Right lung (tissue), 10 donors: ENCODE data around the gene LANCL1. TPM values are rescaled to one million over a fixed set of nuclear protein-coding genes. Genes with fewer than 3 reads are reported as not detected.

ENCODE experiments used
- DNase-seq, 2 donors: peaks; one replicate each; pipeline ENCODE4 v3.0.0-alpha.2; 2013
- long read RNA-seq, 8 donors: transcript quantifications; one replicate each; lab custom pipeline, GENCODE V29; 2026
- polyA plus RNA-seq, 5 donors: library from polyadenylated mRNA; unstranded; fragments of 120-200 nt; gene quantifications; one replicate each; pipeline versions ENCODE4 v1.2.1 to v1.2.3, GENCODE V29; 2013; ENCODE audit warnings: inconsistent platforms in 1 of 5, low replicate concordance in 1 of 5; ENCODE audit not compliant: insufficient read length in 5 of 5, insufficient read depth in 1 of 5

The LANCL1 gene, protein sequence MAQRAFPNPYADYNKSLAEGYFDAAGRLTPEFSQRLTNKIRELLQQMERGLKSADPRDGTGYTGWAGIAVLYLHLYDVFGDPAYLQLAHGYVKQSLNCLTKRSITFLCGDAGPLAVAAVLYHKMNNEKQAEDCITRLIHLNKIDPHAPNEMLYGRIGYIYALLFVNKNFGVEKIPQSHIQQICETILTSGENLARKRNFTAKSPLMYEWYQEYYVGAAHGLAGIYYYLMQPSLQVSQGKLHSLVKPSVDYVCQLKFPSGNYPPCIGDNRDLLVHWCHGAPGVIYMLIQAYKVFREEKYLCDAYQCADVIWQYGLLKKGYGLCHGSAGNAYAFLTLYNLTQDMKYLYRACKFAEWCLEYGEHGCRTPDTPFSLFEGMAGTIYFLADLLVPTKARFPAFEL
- 10 to 100 TPM; 54.3 to 89.0 (median 76.3) TPM for polyA plus RNA-seq
- long read RNA-seq, donor 1, full-length matches to known transcripts = 18 of 18 reads
- long read RNA-seq, donor 1, partial matches to known transcripts = 0 of 18 reads
- long read RNA-seq, donor 1, other reads (novel, unspliced or antisense) = 0 of 18 reads
- long read RNA-seq, donor 2, full-length matches to known transcripts = 4 of 4 reads
- long read RNA-seq, donor 2, partial matches to known transcripts = 0 of 4 reads
- long read RNA-seq, donor 2, other reads (novel, unspliced or antisense) = 0 of 4 reads
- long read RNA-seq, donor 3, full-length matches to known transcripts = 6 of 6 reads
- long read RNA-seq, donor 3, partial matches to known transcripts = 0 of 6 reads
- long read RNA-seq, donor 3, other reads (novel, unspliced or antisense) = 0 of 6 reads
- long read RNA-seq, donor 4, full-length matches to known transcripts = 6 of 6 reads
- long read RNA-seq, donor 4, partial matches to known transcripts = 0 of 6 reads
- long read RNA-seq, donor 4, other reads (novel, unspliced or antisense) = 0 of 6 reads
- long read RNA-seq, donor 5, full-length matches to known transcripts = 14 of 14 reads
- long read RNA-seq, donor 5, partial matches to known transcripts = 0 of 14 reads
- long read RNA-seq, donor 5, other reads (novel, unspliced or antisense) = 0 of 14 reads
- long read RNA-seq, donor 6, full-length matches to known transcripts = 13 of 13 reads
- long read RNA-seq, donor 6, partial matches to known transcripts = 0 of 13 reads
- long read RNA-seq, donor 6, other reads (novel, unspliced or antisense) = 0 of 13 reads
- long read RNA-seq, donor 7, full-length matches to known transcripts = 12 of 12 reads
- long read RNA-seq, donor 7, partial matches to known transcripts = 0 of 12 reads
- long read RNA-seq, donor 7, other reads (novel, unspliced or antisense) = 0 of 12 reads
- long read RNA-seq, donor 8, full-length matches to known transcripts = 6 of 6 reads
- long read RNA-seq, donor 8, partial matches to known transcripts = 0 of 6 reads
- long read RNA-seq, donor 8, other reads (novel, unspliced or antisense) = 0 of 6 reads

DNA sequence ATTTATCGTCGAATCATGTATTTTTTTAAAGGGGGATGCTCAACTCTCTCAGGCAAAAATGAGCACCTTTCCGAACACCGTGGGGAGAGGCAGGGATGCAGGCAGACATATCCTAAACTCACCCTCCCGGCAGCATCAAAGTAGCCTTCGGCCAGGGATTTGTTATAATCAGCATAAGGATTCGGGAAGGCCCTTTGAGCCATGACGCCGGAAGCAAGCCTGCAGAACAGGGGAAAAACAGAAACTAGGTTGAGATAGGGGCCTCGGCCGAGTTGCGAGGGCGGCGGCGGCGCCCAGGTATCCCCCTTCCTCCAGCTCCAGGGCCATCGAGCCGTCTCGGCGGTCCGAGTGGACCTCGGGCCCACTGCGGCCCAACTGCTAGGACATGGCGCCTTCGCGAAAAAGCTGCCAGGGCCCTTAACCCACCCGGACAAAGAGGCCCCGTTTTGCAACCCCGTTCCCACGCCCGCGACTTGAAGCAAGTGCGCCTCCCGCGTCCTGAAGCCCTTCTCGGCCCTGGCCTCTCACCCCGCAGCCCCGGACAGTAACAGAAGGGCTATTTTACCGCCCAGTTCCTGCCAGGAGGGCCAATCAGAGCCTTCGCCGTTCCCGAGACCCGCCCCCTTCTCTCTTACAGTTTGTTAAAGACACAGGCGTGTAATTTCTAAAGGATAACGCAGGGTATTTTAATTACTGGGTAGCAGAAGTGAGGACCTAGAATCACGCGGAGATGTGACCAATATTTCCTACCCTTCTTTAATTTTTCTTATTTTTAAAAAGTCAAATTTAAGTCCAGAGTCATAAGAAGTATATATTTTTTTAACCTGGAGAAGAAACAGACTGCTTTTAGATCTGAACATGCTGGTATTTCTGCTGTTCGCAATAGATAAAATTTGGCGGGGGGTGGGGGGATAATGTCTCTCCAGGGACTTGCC lies at the start of gene LANCL1:
LANCL1 (minus strand) TSS at position 566 of the 935 bp plus-strand sequence; CDS start at position 203, 363 bp downstream.
- peak; percentile 84 to 85 for DNase-seq

DNA sequence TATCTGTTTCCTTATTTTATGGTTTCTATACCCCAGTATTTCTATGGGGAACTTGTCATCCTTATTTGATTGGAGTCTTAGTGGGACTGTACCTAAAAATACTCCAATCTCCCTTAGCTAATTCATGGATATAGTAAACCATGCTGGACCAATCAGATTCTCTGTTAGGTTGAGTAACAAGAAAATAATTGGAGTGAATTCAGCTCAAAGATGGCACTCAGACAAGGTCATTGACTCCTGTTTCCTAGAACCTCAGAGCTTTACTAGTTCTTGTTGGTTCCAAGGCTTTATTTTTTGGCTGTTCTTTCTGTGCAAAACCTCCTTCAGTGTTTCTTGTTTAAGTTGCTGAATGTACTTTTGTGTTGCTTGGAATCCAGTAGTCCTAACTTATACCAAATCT lies 48.0 kb upstream of the LANCL1 start:
- no peak for DNase-seq

DNA sequence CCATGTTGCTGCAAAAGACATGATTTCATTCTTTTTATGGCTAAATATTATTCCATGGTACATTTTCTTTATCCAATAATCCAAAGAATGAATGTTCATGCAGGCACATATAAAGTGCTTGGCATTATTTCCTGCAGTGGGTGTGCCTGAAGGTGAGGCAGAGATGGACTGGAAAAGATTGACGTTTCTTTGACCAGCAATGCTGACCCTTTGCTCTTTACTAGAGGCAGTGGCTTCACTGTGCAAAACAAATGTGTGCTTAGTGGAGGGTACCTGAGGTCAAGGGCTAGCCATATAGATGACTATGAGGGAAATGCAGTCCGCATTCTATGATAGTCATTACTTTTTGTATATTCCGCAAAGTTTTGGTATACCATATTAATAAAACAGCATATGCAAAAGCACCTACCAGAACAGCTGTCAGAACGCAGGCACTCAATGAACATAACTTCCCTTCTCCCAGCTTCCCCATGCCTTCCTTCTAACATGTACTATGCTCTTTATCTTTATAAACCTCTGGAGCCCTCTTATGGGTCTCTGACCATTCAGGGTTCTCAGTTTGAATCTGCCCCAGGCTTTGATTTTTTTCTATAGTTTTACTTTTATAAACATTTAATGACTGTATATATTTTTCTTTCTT lies 47.2 kb upstream of the LANCL1 start:
- no peak for DNase-seq

DNA sequence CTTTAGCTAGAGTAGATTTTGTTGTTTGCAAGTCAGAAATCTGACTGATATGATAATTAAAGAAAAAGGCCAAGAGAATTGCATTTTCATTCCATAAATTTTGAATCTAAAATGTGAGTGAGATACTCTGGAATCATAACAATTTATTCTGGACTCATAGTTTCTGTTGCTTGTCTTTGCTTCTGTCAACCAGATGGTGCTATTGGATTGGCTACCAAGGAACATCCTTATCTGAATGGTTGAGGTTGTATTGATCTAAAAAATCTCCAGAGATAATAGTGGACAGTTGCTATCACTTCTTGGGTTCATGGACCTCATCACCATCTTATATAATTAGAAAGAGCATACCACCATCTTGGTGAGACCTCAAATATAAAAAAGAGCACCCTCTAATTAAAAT lies 45.8 kb upstream of the LANCL1 start:
- DNase-seq = no peak

DNA sequence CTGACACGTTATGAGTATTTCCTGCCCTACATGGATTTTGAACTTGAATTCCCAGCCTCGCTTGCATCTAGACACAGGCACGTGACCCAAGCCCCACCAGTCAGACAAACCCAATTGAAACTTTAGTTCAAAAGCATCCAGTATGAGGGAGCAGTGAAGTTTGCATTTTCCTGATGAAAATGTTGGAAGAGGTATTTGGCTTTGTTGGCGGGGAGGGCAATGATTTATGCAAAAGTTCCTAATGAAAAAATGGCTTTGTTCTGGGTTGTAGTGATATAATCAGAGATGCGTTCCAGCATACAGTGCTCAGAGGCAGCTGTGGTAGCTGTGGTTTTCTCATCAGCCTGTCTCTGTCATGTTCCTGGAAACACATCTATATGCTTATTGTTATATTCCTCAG lies 43.0 kb upstream of the LANCL1 start:
- no peak for DNase-seq

DNA sequence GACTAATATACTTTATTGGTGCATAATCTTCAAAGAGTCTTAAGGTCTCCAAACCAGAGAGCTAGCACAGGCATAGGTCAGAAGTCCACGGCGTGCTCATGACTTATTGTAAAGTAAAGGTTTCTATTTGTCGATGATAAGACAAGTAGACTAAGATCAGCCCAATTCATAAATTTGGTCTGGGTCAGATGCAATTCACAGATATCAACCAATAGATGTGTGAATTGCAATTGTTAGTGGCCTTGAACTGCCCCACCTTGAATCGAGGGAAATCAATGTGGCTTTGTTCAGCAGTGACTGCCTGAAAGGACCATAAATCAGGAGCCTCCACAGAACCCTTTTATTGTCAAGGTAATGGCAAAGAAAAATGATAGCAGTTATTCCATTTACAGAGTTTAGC lies 40.7 kb upstream of the LANCL1 start:
- DNase-seq = no peak

DNA sequence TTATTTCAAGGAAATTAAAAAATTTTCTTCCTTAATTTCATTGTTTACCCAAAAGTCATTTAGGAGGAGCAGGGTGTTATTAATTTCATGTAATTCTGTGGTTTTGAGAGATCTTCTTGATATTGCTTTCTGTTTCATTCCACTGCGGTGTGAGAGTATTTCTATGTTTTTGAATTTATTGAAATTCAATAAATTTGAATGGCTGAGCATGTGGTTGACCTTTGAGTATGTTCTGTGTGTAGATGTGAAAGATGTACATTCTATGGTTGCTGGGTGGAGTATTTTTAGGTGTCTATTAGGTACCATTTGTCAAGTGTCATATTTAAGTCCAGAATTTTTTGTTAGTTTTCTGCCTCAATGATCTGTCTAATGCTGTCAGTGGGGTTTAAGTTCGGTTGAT lies 39.4 kb upstream of the LANCL1 start:
- no peak for DNase-seq

DNA sequence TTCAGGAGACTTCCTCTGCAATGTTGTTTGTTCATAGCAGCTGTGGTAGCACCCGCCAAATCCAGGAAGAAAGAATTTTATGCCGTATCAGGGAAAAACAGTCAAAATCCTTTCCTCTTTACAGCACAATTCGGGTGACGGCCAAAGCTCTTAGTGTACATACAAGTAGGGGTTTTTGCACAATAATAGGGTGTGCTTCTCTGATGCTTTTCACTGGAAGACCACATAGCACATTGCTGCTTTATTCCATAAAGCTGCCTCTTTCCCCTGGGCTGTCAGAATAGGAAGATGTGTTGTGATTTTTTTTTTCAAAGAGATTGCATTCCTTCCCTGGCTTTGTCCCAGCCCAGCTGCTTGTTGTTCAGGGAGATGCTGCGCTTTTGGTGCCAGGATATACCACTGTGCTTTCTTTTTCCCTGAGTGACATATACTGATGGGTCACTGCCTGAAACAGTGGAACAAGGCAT lies 27.2 kb upstream of the LANCL1 start:
- peak; percentile 2 to 9 for DNase-seq

DNA sequence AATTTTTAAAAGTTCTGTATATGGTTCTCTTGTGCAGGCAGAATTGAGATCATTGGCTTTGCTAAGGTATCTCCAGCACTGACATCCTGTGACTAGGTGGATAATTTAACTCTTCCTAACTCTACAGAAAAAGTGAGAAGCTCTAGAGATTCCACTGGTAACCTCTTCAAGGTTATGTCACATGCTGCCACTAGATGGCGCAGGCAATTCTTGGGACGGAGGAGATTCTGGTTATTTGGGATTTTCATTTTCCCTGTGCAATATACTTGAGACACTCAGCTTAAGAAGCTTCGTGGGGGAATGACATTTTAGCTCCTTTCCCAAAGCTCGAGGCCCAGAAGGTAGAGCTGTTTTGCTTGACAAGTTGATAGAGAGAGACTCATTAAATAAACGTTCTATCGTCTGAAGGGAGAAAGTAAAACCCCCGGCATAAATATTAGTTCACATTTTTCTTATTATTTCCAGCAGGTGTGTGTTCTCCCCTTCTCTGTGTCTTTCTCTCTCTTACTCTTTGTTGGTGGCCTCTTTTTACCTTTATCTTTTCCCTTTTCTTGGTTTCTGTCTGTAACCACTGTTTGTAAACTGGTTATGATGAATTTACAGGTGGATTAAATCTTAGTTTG lies 26.6 kb upstream of the LANCL1 start:
- DNase-seq = peak; percentile 14 to 34

DNA sequence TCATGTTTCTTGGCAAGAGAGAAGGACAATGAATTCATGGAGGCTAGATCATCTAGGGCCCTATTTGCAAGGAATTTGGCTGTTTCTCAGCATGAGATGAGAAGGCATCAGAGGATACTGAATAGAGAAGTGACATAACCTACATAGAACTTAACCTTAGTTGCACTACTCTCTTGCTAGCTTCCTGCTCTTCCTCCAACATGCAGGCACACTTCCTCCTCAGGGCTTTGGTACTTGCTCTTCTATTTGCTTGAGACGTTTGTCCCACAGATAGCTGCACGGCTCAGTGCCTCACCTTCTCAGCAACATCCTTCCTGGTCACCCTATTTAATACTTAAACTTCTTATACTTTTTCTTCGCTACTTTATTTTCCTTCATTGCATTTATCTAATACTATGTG lies 20.0 kb upstream of the LANCL1 start:
- DNase-seq = no peak

DNA sequence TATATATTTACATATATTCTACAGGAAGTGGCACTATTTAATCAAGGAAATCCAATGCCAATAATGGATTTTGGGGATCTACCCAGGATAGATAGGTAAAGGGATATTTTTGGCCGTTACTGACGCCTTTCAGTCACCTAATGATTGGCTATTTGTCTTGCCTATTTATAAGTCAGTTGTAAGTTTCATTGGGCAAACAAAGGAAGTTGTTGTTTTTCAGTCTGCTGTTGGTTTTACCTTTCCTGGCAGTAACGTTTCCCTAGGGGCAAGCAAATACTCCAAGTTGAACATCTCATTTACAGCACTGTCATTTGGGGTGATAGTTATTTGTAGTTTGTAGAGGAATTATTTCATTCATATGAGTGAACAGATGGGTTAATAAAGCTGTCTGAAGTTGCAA lies 17.0 kb upstream of the LANCL1 start:
- DNase-seq = no peak

DNA sequence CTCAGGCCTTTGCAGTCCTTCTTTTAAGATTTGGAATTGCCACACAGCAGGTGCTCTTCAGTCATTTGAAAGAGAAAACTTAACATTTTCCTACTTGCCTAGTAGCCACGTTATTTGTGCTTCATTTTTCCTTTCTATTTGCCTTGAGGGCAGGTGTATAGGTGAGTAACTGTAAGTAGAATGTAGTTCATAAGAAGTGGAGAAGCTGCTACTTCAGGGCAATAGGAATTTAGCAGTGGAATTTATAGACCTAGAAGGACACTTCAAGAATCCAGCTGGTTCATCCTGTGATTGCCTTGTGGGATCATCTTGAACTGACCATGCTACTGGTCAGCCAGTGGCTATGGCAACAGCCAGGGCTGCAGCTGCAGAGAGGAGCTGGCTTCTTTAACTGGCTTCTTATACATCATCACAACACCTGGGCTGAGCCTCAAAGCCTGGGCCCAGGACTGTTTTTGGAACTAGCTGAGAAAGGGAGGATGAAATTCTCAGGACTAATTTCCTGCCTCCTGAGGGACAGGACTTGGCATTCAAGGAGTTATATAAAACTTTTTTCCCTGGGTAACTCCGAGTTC lies 5.1 kb upstream of the LANCL1 start:
- DNase-seq = no peak

DNA sequence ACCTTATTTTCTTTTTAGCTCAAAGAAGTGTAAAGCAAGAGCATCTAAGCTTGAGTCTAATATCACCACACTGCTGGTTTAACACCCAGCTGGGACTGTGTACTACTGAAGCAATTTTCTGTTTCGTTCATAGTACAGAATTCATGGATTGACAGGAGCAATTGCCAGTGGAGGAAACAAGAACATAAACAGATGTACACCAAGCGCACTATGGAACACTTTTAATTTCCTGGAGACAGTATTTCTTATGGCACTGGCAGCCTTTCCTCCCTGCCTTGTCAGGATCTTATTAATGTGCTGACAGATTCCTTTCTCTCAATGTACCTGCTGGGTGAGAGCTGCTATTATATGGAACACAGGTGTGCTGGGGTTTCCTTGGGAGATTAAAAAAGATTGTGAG lies 4.2 kb upstream of the LANCL1 start:
- DNase-seq = no peak

DNA sequence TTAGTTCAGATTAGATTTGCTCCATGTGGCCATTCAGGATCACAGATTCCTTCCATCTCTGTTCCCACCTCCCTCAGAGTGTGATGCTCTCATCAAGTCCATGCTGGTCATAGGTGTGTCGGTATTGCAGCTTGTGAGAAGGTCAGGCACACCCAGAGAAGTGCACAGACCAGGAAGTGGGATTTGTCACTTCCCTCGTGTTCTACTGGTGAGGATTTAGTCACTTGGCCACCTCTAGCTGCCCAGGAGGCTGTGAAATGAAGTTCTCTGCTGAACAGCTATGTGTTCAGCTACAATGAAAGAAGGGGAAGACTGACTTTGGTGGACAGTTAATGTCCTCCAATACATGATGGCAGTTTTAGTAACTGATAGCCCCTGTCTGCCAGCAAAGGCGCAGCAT lies 3.5 kb upstream of the LANCL1 start:
- DNase-seq = no peak

DNA sequence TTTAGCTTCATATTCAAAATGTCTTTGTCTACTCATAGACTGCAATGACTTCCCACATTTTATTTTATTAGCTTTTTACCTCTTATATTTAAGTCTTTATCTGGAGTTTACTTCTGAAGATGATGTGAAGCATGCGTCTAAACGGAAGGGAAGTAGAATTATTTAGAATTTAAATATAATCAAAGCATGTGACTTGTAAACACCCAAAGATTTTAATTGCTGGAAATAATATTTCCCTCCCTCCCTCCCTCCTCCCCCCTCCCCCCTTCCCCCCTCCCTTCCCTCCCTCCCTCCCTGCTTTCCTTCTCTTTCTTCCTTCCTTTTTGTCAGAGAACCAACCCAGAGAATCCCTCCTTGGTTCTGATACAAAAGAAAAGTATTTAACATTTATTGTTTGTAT lies 2.1 kb upstream of the LANCL1 start:
- no peak for DNase-seq

DNA sequence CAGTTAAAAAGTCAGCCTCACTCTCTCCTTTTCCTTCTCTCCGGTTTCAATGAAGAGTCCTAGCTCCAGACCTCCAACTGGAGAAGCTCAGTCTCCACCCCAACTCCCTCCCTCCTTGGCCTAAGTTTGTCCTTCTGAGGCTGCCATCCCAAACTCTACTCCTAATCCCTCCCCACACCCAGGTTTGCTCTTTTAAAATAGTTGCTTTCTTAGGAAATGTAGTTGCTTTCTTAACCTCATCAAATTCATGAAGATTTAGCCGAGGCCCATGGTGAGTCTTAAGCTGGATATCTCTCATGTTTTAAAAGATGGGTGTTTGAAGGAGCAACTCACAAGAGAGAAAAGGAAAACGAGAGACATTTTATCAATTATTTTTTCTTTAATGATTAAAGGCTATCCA lies 937 bp upstream of the LANCL1 start:
- no peak for DNase-seq

DNA sequence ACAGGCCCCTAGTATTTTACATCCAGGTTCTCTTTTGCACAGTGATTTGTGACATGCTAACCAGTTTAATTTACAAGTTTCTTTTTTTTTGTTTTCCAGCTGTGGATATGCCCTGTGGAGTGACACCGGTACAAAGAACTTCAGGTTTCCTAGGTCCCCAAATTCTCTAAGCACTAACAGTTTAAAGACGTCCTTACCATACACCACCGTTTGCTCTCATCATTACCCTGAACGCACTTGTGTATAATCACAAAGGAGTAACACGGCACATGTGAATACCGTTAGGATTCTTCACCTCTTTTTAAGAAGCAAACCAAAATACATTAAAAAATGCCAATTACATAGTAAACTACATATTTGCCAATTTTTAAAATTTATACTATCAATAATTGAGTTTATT lies 853 bp downstream of the LANCL1 start:
- no peak for DNase-seq

DNA sequence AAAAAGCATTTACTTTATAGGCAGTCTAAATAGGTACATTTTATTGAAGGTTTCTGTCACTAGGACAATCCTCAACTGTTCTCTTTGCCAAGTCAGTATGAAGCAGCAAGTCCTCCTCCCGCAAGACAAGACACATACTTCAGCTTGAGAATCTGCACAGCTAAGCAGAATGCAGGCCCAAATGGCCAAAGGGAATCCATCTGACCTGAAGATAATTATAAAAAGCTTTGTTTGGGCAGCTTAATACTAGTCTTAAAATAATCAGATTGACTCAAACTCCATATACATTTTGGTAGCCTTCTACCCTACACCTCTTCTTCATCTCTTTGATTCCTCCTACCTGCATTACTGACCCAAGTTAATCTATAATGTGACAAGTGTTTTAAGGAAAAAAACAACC lies 1.8 kb downstream of the LANCL1 start:
- DNase-seq = no peak

DNA sequence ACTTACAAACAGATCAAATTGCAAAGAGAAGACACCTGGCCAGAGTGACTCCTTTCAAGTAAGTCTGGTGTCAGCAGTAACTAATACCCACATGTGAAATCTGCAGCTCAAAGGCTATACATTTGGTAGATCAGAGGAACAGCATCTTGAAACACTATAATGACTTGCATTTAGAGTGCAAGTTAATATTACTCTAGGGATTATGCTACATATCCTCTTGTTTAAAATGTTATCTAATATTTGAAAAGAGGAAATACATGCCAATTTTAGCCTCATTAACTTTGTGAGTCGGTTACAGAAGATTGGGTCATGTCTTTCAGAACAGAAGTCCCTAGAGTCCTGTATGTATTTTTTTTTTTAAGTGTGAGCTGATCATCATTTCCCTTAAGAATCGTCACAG lies 15.2 kb downstream of the LANCL1 start:
- no peak for DNase-seq
